Stomach (tissue), 9 donors: ENCODE results near the gene MYL7. TPM values are rescaled to one million over a fixed set of nuclear protein-coding genes. Genes with fewer than 3 reads are reported as not detected.

ENCODE experiments used
- DNase-seq, 2 donors: peaks; one replicate each; pipeline versions ENCODE4 v3.0.0 to v3.0.0-alpha.2; 2013 to 2019
- H3K27ac ChIP-seq, 5 donors: fragments of 200-600 bp in 4 of 5; sonication (generic) in 4 of 5; one replicate each; pipeline ENCODE4 v1.5.1; 2013 to 2019; ENCODE audit warnings: mild to moderate bottlenecking in 1 of 5, moderate library complexity in 1 of 5
- H3K27me3 ChIP-seq, 3 donors: fragments of 200-600 bp; sonication (generic); one replicate each; pipeline ENCODE4 v1.5.1; 2017 to 2019; ENCODE audit warnings: mixed run types in 1 of 3
- H3K36me3 ChIP-seq, 4 donors: fragments of 200-600 bp; sonication (generic); 1 replicate in 3 of 4; 2 replicates in 1 of 4; pipeline ENCODE4 v1.5.1; 2016 to 2019
- H3K4me1 ChIP-seq, 4 donors: fragments of 200-600 bp; sonication (generic); one replicate each; pipeline ENCODE4 v1.5.1; 2016 to 2019
- H3K4me3 ChIP-seq, 4 donors: fragments of 200-600 bp; sonication (generic) in 3 of 4; one replicate each; pipeline ENCODE4 v1.5.1; 2016 to 2019; ENCODE audit warnings: mild to moderate bottlenecking in 1 of 4
- H3K9me3 ChIP-seq, 4 donors: fragments of 200-600 bp; sonication (generic); one replicate each; pipeline ENCODE4 v1.5.1; 2016 to 2019
- CTCF ChIP-seq, 7 experiments: fragments of 450-650 bp in 4 of 7; fragments of 200-600 bp in 3 of 7; sonication (generic) in 3 of 7; IDR thresholded peaks; one replicate each; pipeline ENCODE4 v1.5.1; 2016 to 2019; ENCODE audit warnings: antibody characterized with exemption in 7 of 7, control low read depth in 2 of 7, mild to moderate bottlenecking in 1 of 7
- EP300 ChIP-seq: sonication (generic); formaldehyde crosslinking; IDR thresholded peaks from one replicate; pipeline ENCODE4 v1.6.1; 2017; ENCODE audit warnings: antibody characterized with exemption
- POLR2A ChIP-seq, 4 donors: fragments of 450-650 bp; IDR thresholded peaks; one replicate each; pipeline ENCODE4 v1.6.1; 2016; ENCODE audit warnings: antibody characterized with exemption in 4 of 4, control low read depth in 2 of 4, mild to moderate bottlenecking in 1 of 4, moderate library complexity in 1 of 4
- POLR2AphosphoS5 ChIP-seq, 3 donors: sonication (generic); formaldehyde crosslinking; IDR thresholded peaks; one replicate each; pipeline ENCODE4 v1.6.1; 2016; ENCODE audit warnings: antibody characterized with exemption in 3 of 3
- WGBS, 5 donors: extraction: QIAGEN DNeasy Blood & Tissue Kit in 3 of 5; methylation state at CpG; one replicate each; pipeline versions ENCODE4 v1.1.5 to v1.1.7; 2013 to 2018; 5-methylcytosine and 5-hydroxymethylcytosine counted together
- intact Hi-C: fragments of 100-400 bp; cut with DNase I; formaldehyde crosslinking; loops from one replicate; pipeline ENCODE4 v1.15.1; 2023; ENCODE audit warnings: low total_unique reads
- polyA plus RNA-seq, 3 donors: library from polyadenylated mRNA; stranded (reverse); fragments of 200-250 nt; gene quantifications; one replicate each; pipeline ENCODE4 v1.2.3, GENCODE V29; 2013
- total RNA-seq, 5 donors: library from RNA; depleted of rRNA; stranded (reverse); fragments of >200 nt; gene quantifications; one replicate each; pipeline versions ENCODE4 v1.1.0 to v1.2.3, GENCODE V29; 2014 to 2016
- donor health status: healthy with polysubstance abuse.
- donor health status: Bipolar disorder and iron deficiency.
- donor health status: healthy.

MYL7 gene
- total and polyA plus RNA-seq, 8 donors, result 2.2 TPM; not detected in 7

- Histone ChIP-seq H3K4me1 (peaks cover 14 to 19% (median 14%) of the 10 kb centered on the region in 4 donors), H3K27ac (no peak overlapping the region), H3K9me3 (no peaks in the 10 kb centered on the region), H3K27me3 (peaks cover 0 to 13% (median 9%) of the 10 kb centered on the region in 3 donors), H3K36me3 (no peaks in the 10 kb centered on the region), H3K4me3 (no peak overlapping the region)
- TF ChIP-seq CTCF (IDR thresholded peaks at IDR 0.05) (no peak), POLR2AphosphoS5 (IDR thresholded peaks at IDR 0.05) (no peak), POLR2A (IDR thresholded peaks at IDR 0.05) (no peak), EP300 (no peak)
- DNase-seq, result peak in 1 of 2 donors; percentile 56
- WGBS, 5 donors, result 66 to 72% (median 70%) methylated on average over 4 to 5 of the region's 5 CpGs
- intact Hi-C loops, result no loop called here
Observed at GRCh38 chr7:44150466-44150832, 9.3 kb upstream of the MYL7 start.

- peaks cover 19 to 23% (median 20%) of the 10 kb centered on the region in 4 donors for H3K4me1 ChIP-seq
- peaks cover 0 to 20% (median 14%) of the 10 kb centered on the region in 3 donors for H3K27me3 ChIP-seq
- no peak overlapping the region for H3K4me3 ChIP-seq
- DNase-seq, result peak in 1 of 2 donors; percentile 70
- no peaks in the 10 kb centered on the region for H3K36me3 ChIP-seq
- H3K27ac ChIP-seq, result no peak overlapping the region
- TF ChIP-seq POLR2AphosphoS5 (IDR thresholded peaks at IDR 0.05) (no peak), POLR2A (IDR thresholded peaks at IDR 0.05) (no peak)
- WGBS, 5 donors, result 77 to 85% (median 84%) methylated on average over 17 to 18 of the region's 18 CpGs
- H3K9me3 ChIP-seq, result no peaks in the 10 kb centered on the region
- intact Hi-C loops, result no loop called here
Observed at GRCh38 chr7:44149571-44150465, 8.7 kb upstream of the MYL7 start.

GRCh38 chr7:44148961-44149536 lies 7.9 kb upstream of the MYL7 start:
- H3K4me3 ChIP-seq, result no peak overlapping the region
- H3K27me3 ChIP-seq, result peaks cover 0 to 27% (median 14%) of the 10 kb centered on the region in 3 donors
- TF ChIP-seq CTCF (IDR thresholded peaks at IDR 0.05), result no peak
- no peak for TF ChIP-seq POLR2AphosphoS5 (IDR thresholded peaks at IDR 0.05)
- TF ChIP-seq EP300, result no peak
- TF ChIP-seq POLR2A (IDR thresholded peaks at IDR 0.05), result no peak
- H3K9me3 ChIP-seq, result no peaks in the 10 kb centered on the region
- H3K4me1 ChIP-seq, result peaks cover 19 to 23% (median 20%) of the 10 kb centered on the region in 4 donors
- WGBS, 5 donors, result 75 to 88% (median 82%) methylated on average over 9 of the region's 9 CpGs
- intact Hi-C loops, result no loop called here
- no peaks in the 10 kb centered on the region for H3K36me3 ChIP-seq
- no peak overlapping the region for H3K27ac ChIP-seq
- no peak for DNase-seq

GRCh38 chr7:44148166-44148565 lies 7.0 kb upstream of the MYL7 start:
- DNase-seq, result no peak
- H3K4me1 ChIP-seq, result peaks cover 19 to 23% (median 20%) of the 10 kb centered on the region in 4 donors
- WGBS, 5 donors, result 69 to 90% (median 78%) methylated on average over 2 of the region's 2 CpGs
- H3K27ac ChIP-seq, result no peak overlapping the region
- no peaks in the 10 kb centered on the region for H3K9me3 ChIP-seq
- H3K4me3 ChIP-seq, result no peak overlapping the region
- no peaks in the 10 kb centered on the region for H3K36me3 ChIP-seq
- intact Hi-C loops, result no loop called here
- peaks cover 0 to 28% (median 14%) of the 10 kb centered on the region in 3 donors for H3K27me3 ChIP-seq
- TF ChIP-seq EP300 (no peak), POLR2A (IDR thresholded peaks at IDR 0.05) (no peak), CTCF (IDR thresholded peaks at IDR 0.05) (no peak), POLR2AphosphoS5 (IDR thresholded peaks at IDR 0.05) (no peak)
